T-helper 1 cell treated with Interleukin-12 subunit alpha and Interleukin-12 subunit beta and Interleukin-4 antibody, amounts not matched to agents 30 ng/mL and 1 ng/mL, for 36 hours (primary cell): Measurements from ENCODE around the gene GPR146. TPM values are rescaled to one million over a fixed set of nuclear protein-coding genes. Genes with fewer than 3 reads are reported as not detected.
"Not testable (repeated sequence)": the region's sequence is repeated elsewhere in the genome, so short reads cannot be mapped to it uniquely, and the experiment has no call there.

Experiments used
- intact Hi-C: fragments of 100-400 bp; cut with micrococcal nuclease; formaldehyde crosslinking; loops from one replicate; pipeline ENCODE4 v1.15.1; 2024
- total RNA-seq: library from RNA; stranded (reverse); gene quantifications from 2 replicates; pipeline ENCODE4 v1.2.3, GENCODE V29; 2022

GPR146 gene
- total RNA-seq, 1 donor from 2014 or later = 14.5 TPM

- intact Hi-C loops = no loop called here
Measured at GRCh38 chr7:1024876-1025742, 19.2 kb upstream of the GPR146 start.

- intact Hi-C loops = no loop called here
Measured at GRCh38 chr7:1025743-1026581, 18.4 kb upstream of the GPR146 start.

- intact Hi-C loops = no loop called here
Measured at GRCh38 chr7:1026721-1027161, 17.6 kb upstream of the GPR146 start.

- intact Hi-C loops = loop anchor here (1.0 to 2.0 kb wide), 2 partner anchors 17 to 38 kb away; partner anchors contain the start of gene GPR146
Measured at GRCh38 chr7:1027242-1028043, 16.9 kb upstream of the GPR146 start.

- intact Hi-C loops = loop anchor here (1.0 to 2.0 kb wide), 2 partner anchors 17 to 37 kb away; partner anchors contain the start of gene GPR146
Measured at GRCh38 chr7:1028044-1028770, 16.1 kb upstream of the GPR146 start.

- intact Hi-C loops = loop anchor here (1.0 to 2.0 kb wide), 3 partner anchors 16 to 54 kb away; partner anchors contain the start of genes COX19 and GPR146
Measured at GRCh38 chr7:1028775-1029636, 15.3 kb upstream of the GPR146 start.

- intact Hi-C loops = loop anchor here (1.0 to 2.0 kb wide), 2 partner anchors 15 to 55 kb away; partner anchors contain the start of genes COX19 and GPR146
Measured at GRCh38 chr7:1029637-1030443, 14.5 kb upstream of the GPR146 start.

- intact Hi-C loops = no loop called here
Measured at GRCh38 chr7:1030444-1031070, 13.8 kb upstream of the GPR146 start.

- intact Hi-C loops = no loop called here
Measured at GRCh38 chr7:1031716-1032455, 12.5 kb upstream of the GPR146 start.

GRCh38 chr7:1032536-1033181 lies 11.7 kb upstream of the GPR146 start:
- intact Hi-C loops = no loop called here

GRCh38 chr7:1033546-1034145 lies 10.7 kb upstream of the GPR146 start:
- intact Hi-C loops = no loop called here

GRCh38 chr7:1034769-1035168 lies 9.6 kb upstream of the GPR146 start:
- intact Hi-C loops = not testable (repeated sequence)

- intact Hi-C loops = not testable (repeated sequence)
Measured at GRCh38 chr7:1036164-1036928, 8.0 kb upstream of the GPR146 start.

- intact Hi-C loops = loop anchor here (5.0 to 10.0 kb wide), 4 partner anchors 97 to 1272 kb away; partner anchors contain the start of gene SNX8
Measured at GRCh38 chr7:1040233-1040632, 4.1 kb upstream of the GPR146 start.

GRCh38 chr7:1040790-1041189 lies 3.6 kb upstream of the GPR146 start:
- intact Hi-C loops = loop anchor here (5.0 to 10.0 kb wide), 4 partner anchors 97 to 1272 kb away; partner anchors contain the start of gene SNX8
